K562 (cell line): ENCODE data around the gene TMEM154. TPM values are rescaled to one million over a fixed set of nuclear protein-coding genes. Genes with fewer than 3 reads are reported as not detected.

Experiments used
- ATAC-seq: fragments of 200-7000 bp; cut with Tn5 transposase; 3 replicates; pipeline ENCODE4 v1.9.1; 2020; ENCODE audit warnings: moderate library complexity
- BruUV-seq: library from RNA; stranded (reverse); fragments of 400-500 nt; replicated peaks from 2 replicates; lab custom pipeline; 2021; lab: Mats Ljungman, UMichigan
- CTCF ChIA-PET: fragments of 300-600 bp; formaldehyde crosslinking; extraction: SDS; loops from one replicate; lab custom pipeline; 2021; ENCODE audit warnings: low intra/inter-chr PET ratio; lab: Yijun Ruan, JAX
- POLR2A ChIA-PET: fragments of 300-600, 350-650 bp; sonication (Branson Sonifier 250); formaldehyde crosslinking; extraction: SDS; loops from one replicate; lab custom pipeline; 2021; ENCODE audit warnings: antibody characterized with exemption, inconsistent platforms; lab: Yijun Ruan, JAX
- DNase-seq, 4 experiments: peaks; one replicate each; pipeline versions ENCODE4 v3.0.0 to v3.0.0-alpha.2; 2011 to 2018; ENCODE audit warnings: low spot score in 3 of 4, mixed read lengths in 3 of 4; ENCODE audit errors: extremely low read depth in 1 of 4
- FAIRE-seq: peaks from 2 replicates; lab custom pipeline; 2011; peaks lifted over from hg19 to GRCh38; lab: Jason Lieb, UNC
- H2AFZ ChIP-seq: 2 replicates; pipeline ENCODE4 v1.6.0; 2011; ENCODE audit warnings: low read depth, low read length, control low read depth, inconsistent platforms
- H3K27ac ChIP-seq: fragments of 200-600 bp; 3 replicates; pipeline ENCODE4 v1.8.0; 2011; ENCODE audit warnings: low read depth, mild to moderate bottlenecking, control low read depth, inconsistent platforms, low read length, moderate library complexity, mixed read lengths; ENCODE audit errors: extremely low read depth
- H3K27me3 ChIP-seq, 2 experiments: fragments of 300-600 bp in 1 of 2; 2 replicates in 1 of 2; 3 replicates in 1 of 2; pipeline versions ENCODE4 v1.6.0 to v1.8.0; 2011; ENCODE audit warnings: inconsistent platforms in 2 of 2, low read length in 2 of 2, mild to moderate bottlenecking in 1 of 2, mixed read lengths in 1 of 2, moderate library complexity in 1 of 2; ENCODE audit not compliant: control insufficient read depth in 2 of 2, insufficient read depth in 2 of 2
- H3K36me3 ChIP-seq: fragments of 300-600 bp; 3 replicates; pipeline ENCODE4 v1.8.0; 2011; ENCODE audit warnings: mild to moderate bottlenecking, low read length, inconsistent platforms; ENCODE audit not compliant: control insufficient read depth, insufficient read depth
- H3K4me1 ChIP-seq, 2 experiments: fragments of 200-600 bp in 1 of 2; replicated peaks in 1 of 2; 2 replicates in 1 of 2; 3 replicates in 1 of 2; pipeline versions ENCODE4 v1.5.1 to v1.8.0; 2011; ENCODE audit warnings: inconsistent platforms in 2 of 2, low read length in 2 of 2, mild to moderate bottlenecking in 1 of 2, mixed read lengths in 1 of 2, moderate library complexity in 1 of 2; ENCODE audit not compliant: control insufficient read depth in 2 of 2, insufficient read depth in 2 of 2
- H3K4me2 ChIP-seq: 2 replicates; pipeline ENCODE4 v1.6.1; 2011; ENCODE audit warnings: low read length, control low read depth, inconsistent platforms, mixed read lengths; ENCODE audit not compliant: insufficient read depth
- H3K4me3 ChIP-seq: fragments of 200-600 bp; sonication (generic), shearing (Covaris generic); 2 replicates; pipeline ENCODE4 v1.5.1; 2016; ENCODE audit warnings: control low read depth, inconsistent platforms
- H3K79me2 ChIP-seq: fragments of 200-600 bp; 3 replicates; pipeline ENCODE4 v1.8.0; 2011; ENCODE audit warnings: low read length, inconsistent platforms; ENCODE audit not compliant: control insufficient read depth, insufficient read depth
- H3K9ac ChIP-seq, 2 experiments: 2 replicates each; pipeline versions ENCODE4 v1.6.0 to v1.6.1; 2011; ENCODE audit warnings: low read depth in 2 of 2, low read length in 2 of 2, control low read depth in 1 of 2, inconsistent platforms in 1 of 2, mild to moderate bottlenecking in 1 of 2, mixed read lengths in 1 of 2; ENCODE audit not compliant: insufficient read depth in 1 of 2
- H3K9me1 ChIP-seq: one replicate; pipeline ENCODE4 v1.6.0; 2011; ENCODE audit warnings: inconsistent platforms, mild to moderate bottlenecking, low read length, moderate library complexity; ENCODE audit not compliant: control insufficient read depth, insufficient read depth
- H3K9me3 ChIP-seq: replicated peaks from 2 replicates; pipeline ENCODE4 v1.5.1; 2011; ENCODE audit warnings: low read depth, low read length, inconsistent platforms; ENCODE audit not compliant: control insufficient read depth, insufficient read depth
- H4K20me1 ChIP-seq: replicated peaks from 2 replicates; pipeline ENCODE4 v1.6.1; 2011; ENCODE audit warnings: low read length, inconsistent platforms, mixed read lengths; ENCODE audit not compliant: control insufficient read depth, insufficient read depth
- CBX3 ChIP-seq, 2 experiments: IDR thresholded peaks; 1 replicate in 1 of 2; 2 replicates in 1 of 2; pipeline ENCODE4 v1.6.1; 2012; ENCODE audit warnings: inconsistent platforms in 2 of 2, low read length in 2 of 2, borderline replicate concordance in 1 of 2, control low read depth in 1 of 2
- CEBPB ChIP-seq: fragments of 450-650 bp; IDR thresholded peaks from 2 replicates; pipeline ENCODE4 v1.6.1; 2016; ENCODE audit warnings: missing genetic modification characterization, missing compliant biosample characterization
- CEBPG ChIP-seq, 3 experiments: fragments of 200-800 bp in 1 of 3; sonication (Bioruptor generic) in 1 of 3; sonication (generic) in 1 of 3; formaldehyde crosslinking in 1 of 3; IDR thresholded peaks in 2 of 3; conservative IDR thresholded peaks in 1 of 3; 2 replicates each; pipeline versions ENCODE4 v1.6.1 to v1.8.0; 2016 to 2022; ENCODE audit warnings: missing compliant biosample characterization in 2 of 3, missing genetic modification characterization in 2 of 3, mild to moderate bottlenecking in 1 of 3, missing genetic modification reagents in 1 of 3
- ZNF449 ChIP-seq: fragments of 250-450 bp; sonication (Bioruptor Pico); IDR thresholded peaks from 2 replicates; pipeline ENCODE4 v1.8.0; 2022; ENCODE audit warnings: moderate library complexity, mild to moderate bottlenecking, inconsistent platforms
- WGBS: fragments of 100-300 bp; shearing (Covaris generic); methylation state at CpG from one replicate; pipeline ENCODE4 v1.1.6; 2016; ENCODE audit warnings: low coverage, mixed read lengths; ENCODE audit not compliant: insufficient coverage; ENCODE audit errors: missing lambda C conversion rate; 5-methylcytosine and 5-hydroxymethylcytosine counted together
- in situ Hi-C: fragments of 300-500 bp; cut with MboI; formaldehyde crosslinking; loops from 4 replicates; pipeline ENCODE4 v1.15.0; 2018; ENCODE audit warnings: inconsistent platforms, mixed read lengths
- intact Hi-C: fragments of 100-400 bp; cut with micrococcal nuclease; formaldehyde crosslinking; loops from 2 replicates; pipeline ENCODE4 v1.14.2; 2022
- polyA plus RNA-seq, 8 experiments: library from polyadenylated mRNA; depleted of rRNA in 4 of 8; stranded (reverse) in 5 of 8; unstranded in 3 of 8; fragments of >200 nt; fragmentation: Nextera tagmentation in 2 of 8; fragmentation: Illumina TruSeq in 1 of 8; extraction: Ambion mirVana in 2 of 8; extraction: Trizol in 1 of 8; gene quantifications; 2 replicates each; pipeline versions ENCODE4 v1.2.1 to v1.2.3, GENCODE V29; 2011 to 2014; ENCODE audit warnings: inconsistent platforms in 1 of 8, missing spikeins in 1 of 8
- total RNA-seq, 7 experiments: library from RNA; depleted of rRNA in 6 of 7; stranded (reverse); fragments of >200 nt in 6 of 7; fragmentation: Illumina TruSeq in 2 of 7; extraction: Trizol in 2 of 7; gene quantifications; 2 replicates each; pipeline versions ENCODE4 v1.2.1 to v1.2.3, GENCODE V29; 2011 to 2021; ENCODE audit warnings: low replicate concordance in 1 of 7

TMEM154 gene
- total and polyA plus RNA-seq, 9 of the 15 experiments (the other 6 are each of a cell fraction or from before 2014, with no cell fraction given): 0.13 to 1.8 (median 0.58) TPM

DNA sequence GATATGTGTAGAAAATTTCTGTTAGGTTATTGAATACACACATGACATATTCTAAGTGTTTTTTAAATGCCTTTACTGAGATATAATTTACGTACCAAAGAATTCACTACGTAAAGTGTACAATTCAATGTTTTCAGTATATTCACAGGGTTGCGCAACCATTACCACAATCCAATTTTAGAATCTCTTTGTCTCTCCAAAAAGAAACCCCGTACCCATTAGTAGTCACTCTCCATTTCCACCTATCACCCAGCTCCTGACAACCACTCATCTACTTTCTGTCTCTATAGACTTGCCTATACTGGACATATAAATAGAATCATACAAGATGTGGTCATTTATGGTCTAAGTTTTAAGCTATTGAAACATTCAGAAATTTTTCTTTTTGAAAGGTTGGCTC, 90.9 kb downstream of the TMEM154 start:
- no peaks in the 10 kb centered on the region for H3K36me3 ChIP-seq
- CTCF ChIA-PET: no interaction called here
- H3K4me2 ChIP-seq: no peak overlapping the region
- 0 out of 2 replicates have a peak, but pooled peaks have one; percentile 34 for TF ChIP-seq CEBPG (CRISPR knock-in tag; IDR thresholded peaks at IDR 0.05)
- TF ChIP-seq CEBPG (tag; conservative IDR thresholded peaks at IDR 0.05 in 1 of 2, IDR thresholded peaks at IDR 0.05 in 1 of 2): peak; percentile 69 to 97
- TF ChIP-seq CBX3 (IDR thresholded peaks at IDR 0.05; ENCODE audit: borderline replicate concordance in 1 of 2, low read length in 2 of 2): no peak
- TF ChIP-seq CEBPB: peak; percentile 92
- no peak for TF ChIP-seq ZNF449 (CRISPR knock-in tag)
- no peaks in the 10 kb centered on the region for H3K79me2 ChIP-seq
- intact Hi-C loops: no loop called here
- FAIRE-seq (no peak), DNase-seq (no peak), ATAC-seq (no peak)
- no peak overlapping the region for H3K9ac ChIP-seq
- peaks cover 0 to 3% of the 10 kb centered on the region in 2 experiments; a peak in 2 of 5 replicates for H3K4me1 ChIP-seq
- BruUV-seq: no TSS peak
- no peak overlapping the region for H3K27ac ChIP-seq
- no peaks in the 10 kb centered on the region for H3K9me1 ChIP-seq
- POLR2A ChIA-PET: interaction anchor here (0.9 to 1.0 kb wide), 2 partner anchors 9 to 10 kb away, joined by 3 read pairs; no protein-coding TSS in a partner anchor
- in situ Hi-C loops: no loop called here
- no peak overlapping the region for H3K4me3 ChIP-seq
- no peaks in the 10 kb centered on the region for H4K20me1 ChIP-seq
- H3K27me3 ChIP-seq: peaks cover 0 to 5% of the 10 kb centered on the region in 2 experiments; a peak in 1 of 5 replicates
- H3K9me3 ChIP-seq: no peaks in the 10 kb centered on the region
- WGBS: 10% methylated on average over 4 of the region's 4 CpGs
- no peak overlapping the region for H2AFZ ChIP-seq
